GM12892 (cell line): ENCODE results near the gene ARFGAP3.

ENCODE experiments used
- POLR2AphosphoS5 ChIP-seq: IDR thresholded peaks from 2 replicates; pipeline ENCODE4 v1.6.1; 2011; ENCODE audit warnings: low read depth, low read length, control low read depth
- TAF1 ChIP-seq: IDR thresholded peaks from 2 replicates; pipeline ENCODE4 v1.6.1; 2011; ENCODE audit warnings: low read depth, mild to moderate bottlenecking, control low read depth, low read length, borderline replicate concordance

- TF ChIP-seq POLR2AphosphoS5 (no peak), TAF1 (no peak)
Measured at GRCh38 chr22:42836026-42836425, 21.0 kb downstream of the ARFGAP3 start.
